Endothelial cell of umbilical vein (primary cell): ENCODE data around the gene SLC26A8. TPM values are rescaled to one million over a fixed set of nuclear protein-coding genes. Genes with fewer than 3 reads are reported as not detected.

Source experiments
- BruUV-seq: library from RNA; stranded (reverse); fragments of 400-500 nt; replicated peaks from 2 replicates; lab custom pipeline; 2021; lab: Mats Ljungman, UMichigan
- CTCF ChIA-PET: fragments of 300-600, 350-600 bp; sonication (Branson Sonifier 250); formaldehyde crosslinking; loops from one replicate; lab custom pipeline; 2021; ENCODE audit warnings: antibody characterized with exemption, inconsistent platforms; lab: Charles Lee
- POLR2A ChIA-PET: fragments of 300-600, 350-600 bp; sonication (Branson Sonifier 250); formaldehyde crosslinking; loops from one replicate; lab custom pipeline; 2021; ENCODE audit warnings: antibody characterized with exemption, inconsistent platforms; lab: Charles Lee
- DNase-seq: peaks from one replicate; pipeline ENCODE4 v3.0.0-alpha.2; 2011; ENCODE audit warnings: low read depth, low spot score
- FAIRE-seq: peaks from 2 replicates; lab custom pipeline; 2011; peaks lifted over from hg19 to GRCh38; lab: Jason Lieb, UNC
- H2AFZ ChIP-seq: 2 replicates; pipeline ENCODE4 v1.6.0; 2012; ENCODE audit warnings: low read depth, low read length, control low read depth, inconsistent platforms
- H3K27ac ChIP-seq: 2 replicates; pipeline ENCODE4 v1.5.1; 2011; ENCODE audit warnings: low read depth, mild to moderate bottlenecking, control low read depth, low read length, moderate library complexity; ENCODE audit not compliant: insufficient read depth
- H3K27me3 ChIP-seq, 2 experiments: 2 replicates each; pipeline versions ENCODE4 v1.6.0 to v1.6.1; 2011; ENCODE audit warnings: low read length in 2 of 2, mixed read lengths in 1 of 2; ENCODE audit not compliant: control insufficient read depth in 2 of 2, insufficient read depth in 2 of 2
- H3K36me3 ChIP-seq, 2 experiments: 2 replicates in 1 of 2; 3 replicates in 1 of 2; pipeline ENCODE4 v1.5.1; 2011; ENCODE audit warnings: low read length in 2 of 2, mild to moderate bottlenecking in 1 of 2, moderate library complexity in 1 of 2; ENCODE audit not compliant: control insufficient read depth in 2 of 2, insufficient read depth in 2 of 2; ENCODE audit errors: extremely low read depth in 1 of 2
- H3K4me1 ChIP-seq: 3 replicates; pipeline ENCODE4 v1.5.1; 2011; ENCODE audit warnings: mild to moderate bottlenecking, low read length; ENCODE audit not compliant: control insufficient read depth, insufficient read depth; ENCODE audit errors: extremely low read depth
- H3K4me2 ChIP-seq: 2 replicates; pipeline ENCODE4 v1.6.1; 2011; ENCODE audit warnings: low read length, control low read depth, mixed read lengths; ENCODE audit not compliant: insufficient read depth
- H3K4me3 ChIP-seq, 3 experiments: fragments of 200-600 bp in 1 of 3; sonication (generic), shearing (Covaris generic) in 1 of 3; replicated peaks in 1 of 3; 2 replicates each; pipeline ENCODE4 v1.5.1; 2011 to 2016; ENCODE audit warnings: control low read depth in 3 of 3, low read length in 3 of 3, mild to moderate bottlenecking in 2 of 3, inconsistent platforms in 1 of 3, low read depth in 1 of 3, moderate library complexity in 1 of 3; ENCODE audit not compliant: insufficient read depth in 1 of 3
- H3K79me2 ChIP-seq: 2 replicates; pipeline ENCODE4 v1.6.0; 2012; ENCODE audit warnings: low read length, inconsistent platforms; ENCODE audit not compliant: control insufficient read depth, insufficient read depth
- H3K9ac ChIP-seq: replicated peaks from 2 replicates; pipeline ENCODE3; 2011; ENCODE audit warnings: low read length, control low read depth; ENCODE audit not compliant: insufficient read depth; ENCODE audit errors: extremely low read depth
- H3K9me1 ChIP-seq: replicated peaks from 3 replicates; pipeline ENCODE4 v1.6.0; 2011; ENCODE audit warnings: mild to moderate bottlenecking, low read length; ENCODE audit not compliant: control insufficient read depth, insufficient read depth; ENCODE audit errors: extremely low read depth
- H3K9me3 ChIP-seq: replicated peaks from 2 replicates; pipeline ENCODE4 v1.5.1; 2012; ENCODE audit warnings: low read length, inconsistent platforms; ENCODE audit not compliant: control insufficient read depth, insufficient read depth
- H4K20me1 ChIP-seq: replicated peaks from 2 replicates; pipeline ENCODE3; 2011; ENCODE audit warnings: mild to moderate bottlenecking, low read length; ENCODE audit not compliant: control insufficient read depth, insufficient read depth; ENCODE audit errors: extremely low read depth
- CTCF ChIP-seq, 2 donors: IDR thresholded peaks; 1 replicate in 1 of 2; 2 replicates in 1 of 2; pipeline ENCODE4 v1.5.1; 2011; ENCODE audit warnings: low read length in 2 of 2, mild to moderate bottlenecking in 2 of 2, moderate library complexity in 2 of 2, control low read depth in 1 of 2, inconsistent platforms in 1 of 2, low read depth in 1 of 2; ENCODE audit not compliant: insufficient read depth in 1 of 2; ENCODE audit errors: extremely low read depth in 1 of 2
- EZH2 ChIP-seq: IDR thresholded peaks from 2 replicates; pipeline ENCODE4 v1.6.1; 2012; ENCODE audit warnings: borderline replicate concordance, low read depth, mild to moderate bottlenecking, moderate library complexity, low read length, inconsistent platforms; ENCODE audit not compliant: severe bottlenecking
- FOS ChIP-seq: IDR thresholded peaks from 2 replicates; pipeline ENCODE4 v1.6.1; 2011; ENCODE audit warnings: mild to moderate bottlenecking, low read length, moderate library complexity, borderline replicate concordance; ENCODE audit not compliant: insufficient read depth
- GATA2 ChIP-seq: IDR thresholded peaks from 2 replicates; pipeline ENCODE4 v1.7.0; 2011; ENCODE audit warnings: low read depth, mild to moderate bottlenecking, moderate library complexity, mixed read lengths, low read length; ENCODE audit not compliant: insufficient read length, insufficient read depth
- JUN ChIP-seq: IDR thresholded peaks from 2 replicates; pipeline ENCODE4 v1.6.1; 2011; ENCODE audit warnings: borderline replicate concordance, low read depth; ENCODE audit not compliant: insufficient read length, insufficient read depth
- MYC ChIP-seq: IDR thresholded peaks from one replicate; pipeline ENCODE4 v1.6.1; 2011; ENCODE audit warnings: mild to moderate bottlenecking, low read depth, low read length
- POLR2A ChIP-seq: IDR thresholded peaks from 2 replicates; pipeline ENCODE4 v1.6.1; 2012; ENCODE audit warnings: low read depth, mild to moderate bottlenecking, control low read depth, low read length
- POLR2AphosphoS5 ChIP-seq: IDR thresholded peaks from 2 replicates; pipeline ENCODE4 v1.6.1; 2012; ENCODE audit warnings: low read depth, mild to moderate bottlenecking, control low read depth, low read length, moderate library complexity; ENCODE audit not compliant: insufficient read depth
- dilution Hi-C: fragments of 300-500 bp; cut with MboI; formaldehyde crosslinking; loops from one replicate; pipeline ENCODE4 v1.15.0; 2019; ENCODE audit warnings: low sequenced_read_pairs; ENCODE audit not compliant: extremely low pct_ligation_motif_present
- intact Hi-C: fragments of 100-400 bp; cut with micrococcal nuclease; formaldehyde crosslinking; loops from one replicate; pipeline ENCODE4 v1.10.0; 2022
- polyA plus RNA-seq, 4 experiments: library from polyadenylated mRNA; depleted of rRNA in 3 of 4; stranded (reverse) in 3 of 4; unstranded in 1 of 4; fragments of >200 nt; gene quantifications; 2 replicates each; pipeline versions ENCODE4 v1.2.1 to v1.2.3, GENCODE V29; 2011 to 2012; ENCODE audit warnings: missing spikeins in 1 of 4
- total RNA-seq: library from RNA; stranded (reverse); gene quantifications from 2 replicates; pipeline ENCODE4 v1.2.3, GENCODE V29; 2021
- TF ChIP-seq, protein P1 (sequence below): IDR thresholded peaks from 2 replicates; pipeline ENCODE4 v1.6.1; 2011; ENCODE audit not compliant: insufficient read depth, insufficient read length

SLC26A8 gene
- total and polyA plus RNA-seq, 2 donors (not counting 3 experiments of a cell fraction or from before 2014, with no cell fraction given), result 0.01 TPM; not detected in 1

DNA sequence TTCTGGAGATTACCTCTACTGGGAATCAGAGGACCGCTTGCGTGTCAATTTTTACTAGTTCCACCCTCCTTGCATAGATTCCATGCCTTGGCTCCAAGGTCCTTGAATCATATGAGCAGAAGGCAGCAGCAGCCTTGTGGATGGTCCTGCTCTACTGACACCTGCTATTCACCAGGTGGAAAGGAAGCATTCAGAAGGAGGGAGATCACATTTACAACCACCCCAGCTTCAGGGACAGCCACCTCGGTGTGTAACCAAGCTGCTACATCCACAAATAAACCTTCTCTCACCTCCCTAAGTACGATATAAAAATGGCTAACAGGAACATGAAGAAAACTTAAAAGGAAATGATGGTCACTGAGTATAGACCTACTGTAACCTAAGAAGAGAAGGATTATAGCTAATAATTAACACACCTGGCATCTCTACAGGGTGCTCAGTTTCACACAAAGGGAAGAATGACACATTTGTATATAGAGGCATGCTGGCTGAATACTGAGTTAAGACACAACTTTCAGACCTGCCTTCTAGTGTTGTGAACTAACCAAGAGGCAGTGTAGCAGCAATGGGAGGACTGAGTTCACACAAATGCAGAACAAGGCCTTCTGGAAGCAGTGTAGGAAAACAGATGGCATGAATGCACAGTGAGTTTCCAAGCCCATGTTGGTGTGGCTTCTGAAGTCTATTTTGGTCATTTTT, 57.2 kb downstream of the SLC26A8 start:
- Histone ChIP-seq H3K36me3 (no peaks in the 10 kb centered on the region), H3K4me1 (peaks cover 6% of the 10 kb centered on the region), H3K9ac (no peak overlapping the region), H2AFZ (no peak overlapping the region), H3K27me3 (no peaks in the 10 kb centered on the region), H3K4me3 (no peak overlapping the region), H4K20me1 (no peaks in the 10 kb centered on the region), H3K27ac (no peak overlapping the region), H3K9me3 (no peaks in the 10 kb centered on the region), H3K4me2 (no peak overlapping the region), H3K9me1 (no peaks in the 10 kb centered on the region), H3K79me2 (no peaks in the 10 kb centered on the region)
- BruUV-seq, result no TSS peak
- FAIRE-seq (no peak), DNase-seq (no peak)
- ChIA-PET POLR2A (no interaction called here), CTCF (no interaction called here)
- TF ChIP-seq POLR2AphosphoS5, result no peak
- TF ChIP-seq MYC, result no peak
- TF ChIP-seq GATA2, result no peak
- TF ChIP-seq JUN, result no peak
- TF ChIP-seq EZH2, result no peak
- no peak for TF ChIP-seq CTCF (IDR thresholded peaks at IDR 0.05; ENCODE audit: extremely low read depth in 1 of 2, insufficient read depth in 1 of 2, low read depth in 1 of 2, low read length in 2 of 2)
- no peak for TF ChIP-seq POLR2A
- TF ChIP-seq FOS, result no peak
- TF ChIP-seq, protein P1, sequence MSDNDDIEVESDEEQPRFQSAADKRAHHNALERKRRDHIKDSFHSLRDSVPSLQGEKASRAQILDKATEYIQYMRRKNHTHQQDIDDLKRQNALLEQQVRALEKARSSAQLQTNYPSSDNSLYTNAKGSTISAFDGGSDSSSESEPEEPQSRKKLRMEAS, result no peak
- intact Hi-C loops (no loop called here), dilution Hi-C loops (no loop called here)
